GM18873 (cell line): Measurements from ENCODE around the gene CACNA1S.

Source experiments
- ATAC-seq: cut with Tn5 transposase; IDR thresholded peaks from one replicate; pipeline ENCODE4 v1.9.1; 2021; ENCODE audit warnings: mild to moderate bottlenecking, moderate library complexity, moderate number of reproducible peaks; ENCODE audit not compliant: unreplicated experiment, low FRiP score

CACNA1S gene

GRCh38 chr1:201068976-201069375 is 43.2 kb downstream of the CACNA1S start:
- ATAC-seq, result no peak

GRCh38 chr1:201066986-201067385 is 45.2 kb downstream of the CACNA1S start:
- no peak for ATAC-seq

- no peak for ATAC-seq
Observed at GRCh38 chr1:201065686-201066085, 46.5 kb downstream of the CACNA1S start.

- ATAC-seq, result no peak
Observed at GRCh38 chr1:201064806-201065205, 47.4 kb downstream of the CACNA1S start.

- ATAC-seq, result no peak
Observed at GRCh38 chr1:201063145-201063544, 49.1 kb downstream of the CACNA1S start.

- ATAC-seq, result no peak
Observed at GRCh38 chr1:201062511-201063091, 49.6 kb downstream of the CACNA1S start.

- no peak for ATAC-seq
Observed at GRCh38 chr1:201061886-201062285, 50.3 kb downstream of the CACNA1S start.

GRCh38 chr1:201061049-201061448 is 51.2 kb downstream of the CACNA1S start:
- ATAC-seq, result no peak

GRCh38 chr1:201060586-201060985 is 51.6 kb downstream of the CACNA1S start:
- no peak for ATAC-seq

- ATAC-seq, result no peak
Observed at GRCh38 chr1:201059871-201060555, 52.2 kb downstream of the CACNA1S start.

GRCh38 chr1:201059401-201059800 is 52.8 kb downstream of the CACNA1S start:
- no peak for ATAC-seq

- no peak for ATAC-seq
Observed at GRCh38 chr1:201054091-201054543, 58.1 kb downstream of the CACNA1S start.

- ATAC-seq, result no peak
Observed at GRCh38 chr1:201053155-201053860, 58.9 kb downstream of the CACNA1S start.

- ATAC-seq, result no peak
Observed at GRCh38 chr1:201051399-201051798, 60.8 kb downstream of the CACNA1S start.

GRCh38 chr1:201050515-201051277 is 61.5 kb downstream of the CACNA1S start:
- ATAC-seq, result no peak

GRCh38 chr1:201049248-201049831 is 62.9 kb downstream of the CACNA1S start:
- no peak for ATAC-seq

- ATAC-seq, result no peak
Observed at GRCh38 chr1:201048521-201048920, 63.7 kb downstream of the CACNA1S start.

GRCh38 chr1:201044119-201044518 is 68.1 kb downstream of the CACNA1S start:
- ATAC-seq, result no peak

- ATAC-seq, result peak; percentile 60
Observed at GRCh38 chr1:201042779-201043461, 69.3 kb downstream of the CACNA1S start.

GRCh38 chr1:201041011-201041410 is 71.2 kb downstream of the CACNA1S start:
- no peak for ATAC-seq
